GM21717 (cell line): ENCODE measurements around the gene TTC9C.
A peak's percentile ranks its signal among the peaks of the same experiment; 100 is the strongest.
"Not testable (repeated sequence)": the region's sequence is repeated elsewhere in the genome, so short reads cannot be mapped to it uniquely, and the experiment has no call there.

Experiments used
- ATAC-seq: cut with Tn5 transposase; IDR thresholded peaks from one replicate; pipeline ENCODE4 v1.9.1; 2021; ENCODE audit warnings: mild to moderate bottlenecking, moderate library complexity; ENCODE audit not compliant: unreplicated experiment

Gene TTC9C, protein sequence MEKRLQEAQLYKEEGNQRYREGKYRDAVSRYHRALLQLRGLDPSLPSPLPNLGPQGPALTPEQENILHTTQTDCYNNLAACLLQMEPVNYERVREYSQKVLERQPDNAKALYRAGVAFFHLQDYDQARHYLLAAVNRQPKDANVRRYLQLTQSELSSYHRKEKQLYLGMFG

DNA sequence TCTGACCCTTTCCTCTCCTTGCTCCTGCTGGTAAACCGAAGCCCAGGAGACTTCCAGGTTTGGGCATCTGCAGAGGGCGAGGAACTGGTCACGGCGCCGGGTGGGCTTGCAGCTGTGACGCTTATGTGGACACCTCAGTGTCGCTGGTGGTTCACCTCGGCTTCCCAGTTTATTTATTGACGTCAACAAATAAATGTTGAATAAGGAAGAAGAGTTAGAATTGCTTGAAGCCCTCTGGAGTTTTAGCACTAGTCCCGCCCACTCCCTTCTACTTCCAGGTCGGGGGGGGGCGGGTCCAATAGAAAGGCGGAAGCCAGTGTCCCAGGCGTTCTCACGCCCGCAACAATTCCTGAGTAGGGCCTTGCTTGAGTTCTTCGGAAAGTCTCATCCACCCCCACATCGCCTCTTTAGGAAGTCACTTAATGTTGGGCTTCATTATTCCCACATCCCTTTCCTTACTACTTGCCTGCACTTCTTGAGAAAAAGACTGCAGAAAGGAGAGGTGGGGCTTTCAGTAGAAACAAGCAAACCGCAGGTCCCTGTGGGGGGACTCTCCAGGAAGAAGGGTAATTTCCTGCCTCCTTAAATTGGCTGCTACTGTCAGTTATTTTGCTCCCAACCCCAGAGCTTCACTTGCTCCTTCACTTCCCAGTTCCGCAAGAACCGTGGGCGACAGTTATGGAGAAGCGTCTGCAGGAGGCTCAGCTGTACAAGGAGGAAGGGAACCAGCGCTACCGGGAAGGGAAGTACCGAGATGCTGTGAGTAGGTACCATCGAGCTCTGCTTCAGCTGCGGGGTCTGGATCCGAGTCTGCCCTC is at the start of gene TTC9C:
TSS of gene TTC9C (plus strand) at position 316 of the 818 bp plus-strand sequence. CDS start at position 679, 363 bp downstream.
- peak; percentile 12 for ATAC-seq

DNA sequence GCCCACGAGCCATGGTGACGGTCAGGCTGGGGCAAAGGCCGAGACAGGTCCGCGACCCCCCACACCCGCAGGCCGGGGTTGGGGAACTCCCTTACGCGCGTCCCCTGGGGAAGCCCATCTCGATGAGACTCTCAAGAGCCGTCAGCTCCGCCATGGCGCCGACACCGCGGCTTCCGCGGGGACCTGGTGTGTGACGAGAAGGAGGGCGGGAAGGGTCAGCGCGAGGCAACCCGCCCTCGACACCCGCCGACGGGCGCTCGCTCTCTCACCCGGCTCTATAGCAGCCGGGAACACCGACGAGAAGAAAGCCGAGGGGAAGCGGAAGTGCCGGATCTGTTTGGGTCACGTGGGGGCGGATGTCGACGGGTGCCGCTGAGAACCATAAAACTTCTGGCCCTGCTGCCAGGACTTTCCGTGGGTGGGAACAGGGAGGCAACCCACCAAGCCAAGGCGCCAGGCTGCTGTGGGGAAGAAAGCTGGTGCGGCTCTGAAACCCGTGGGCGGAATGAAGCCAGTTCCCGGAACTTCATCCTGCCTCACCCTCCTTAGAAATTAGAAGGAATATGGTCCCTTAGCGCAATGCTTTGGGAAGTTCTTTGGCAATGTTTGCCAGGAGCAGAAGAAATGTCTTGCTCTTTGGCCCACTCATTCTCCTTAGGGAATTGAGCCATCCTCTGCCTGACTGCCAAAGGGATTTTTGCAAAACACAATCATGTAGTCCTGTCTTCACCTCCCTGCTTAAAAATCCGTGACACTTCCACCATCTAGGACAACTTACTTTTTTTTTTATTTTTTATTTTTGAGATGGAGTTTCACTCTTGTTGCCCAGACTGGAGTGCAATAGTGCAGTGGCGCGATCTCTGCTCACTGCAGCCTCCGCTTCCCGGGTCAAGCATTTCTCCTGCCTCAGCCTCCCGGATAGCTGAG is 49.3 kb upstream of the TTC9C start, which contains the start of gene UBXN1:
TSS of gene UBXN1 (minus strand) at position 304 of the 927 bp plus-strand sequence. CDS start at position 154, 150 bp downstream.
- peak; percentile 54 for ATAC-seq

DNA sequence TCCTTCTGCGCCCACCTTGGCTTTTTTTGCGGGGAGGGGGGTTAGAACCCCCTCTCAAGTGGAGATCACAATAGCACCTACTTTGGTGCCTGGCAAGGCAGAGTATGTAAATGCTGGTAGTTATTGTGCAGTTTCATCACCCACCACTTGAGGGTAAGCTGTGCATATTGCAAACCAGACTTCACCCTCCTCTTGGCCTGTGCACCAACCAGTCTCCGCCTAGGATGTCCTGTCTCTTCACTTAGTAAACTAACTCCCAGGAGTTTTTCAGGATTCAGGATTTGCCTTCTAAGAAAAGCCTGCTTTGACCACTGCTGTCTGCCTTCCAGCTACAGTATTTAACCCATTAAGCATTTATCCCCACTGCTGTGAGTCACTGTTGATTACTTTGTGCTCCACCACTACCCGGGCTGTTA is 47.5 kb upstream of the TTC9C start:
- ATAC-seq = no peak

DNA sequence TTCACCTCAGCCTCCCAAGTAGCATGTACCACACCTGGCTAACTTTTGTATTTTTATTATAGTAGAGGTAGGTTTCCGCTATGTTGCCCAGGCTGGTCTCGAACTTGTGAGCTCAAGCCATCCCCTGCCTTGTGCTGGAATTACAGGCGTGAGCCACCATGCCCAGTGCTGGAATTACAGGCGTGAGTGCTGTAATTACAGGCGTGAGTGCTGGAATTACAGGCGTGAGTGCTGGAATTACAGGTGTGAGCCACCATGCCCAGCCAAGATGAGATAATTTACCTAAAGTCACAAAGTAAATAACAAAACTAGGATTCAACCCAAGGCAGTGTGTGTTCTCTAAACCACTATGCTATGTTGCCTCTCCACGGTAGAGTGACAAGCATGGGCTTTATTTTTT is 45.8 kb upstream of the TTC9C start:
- ATAC-seq = no peak

DNA sequence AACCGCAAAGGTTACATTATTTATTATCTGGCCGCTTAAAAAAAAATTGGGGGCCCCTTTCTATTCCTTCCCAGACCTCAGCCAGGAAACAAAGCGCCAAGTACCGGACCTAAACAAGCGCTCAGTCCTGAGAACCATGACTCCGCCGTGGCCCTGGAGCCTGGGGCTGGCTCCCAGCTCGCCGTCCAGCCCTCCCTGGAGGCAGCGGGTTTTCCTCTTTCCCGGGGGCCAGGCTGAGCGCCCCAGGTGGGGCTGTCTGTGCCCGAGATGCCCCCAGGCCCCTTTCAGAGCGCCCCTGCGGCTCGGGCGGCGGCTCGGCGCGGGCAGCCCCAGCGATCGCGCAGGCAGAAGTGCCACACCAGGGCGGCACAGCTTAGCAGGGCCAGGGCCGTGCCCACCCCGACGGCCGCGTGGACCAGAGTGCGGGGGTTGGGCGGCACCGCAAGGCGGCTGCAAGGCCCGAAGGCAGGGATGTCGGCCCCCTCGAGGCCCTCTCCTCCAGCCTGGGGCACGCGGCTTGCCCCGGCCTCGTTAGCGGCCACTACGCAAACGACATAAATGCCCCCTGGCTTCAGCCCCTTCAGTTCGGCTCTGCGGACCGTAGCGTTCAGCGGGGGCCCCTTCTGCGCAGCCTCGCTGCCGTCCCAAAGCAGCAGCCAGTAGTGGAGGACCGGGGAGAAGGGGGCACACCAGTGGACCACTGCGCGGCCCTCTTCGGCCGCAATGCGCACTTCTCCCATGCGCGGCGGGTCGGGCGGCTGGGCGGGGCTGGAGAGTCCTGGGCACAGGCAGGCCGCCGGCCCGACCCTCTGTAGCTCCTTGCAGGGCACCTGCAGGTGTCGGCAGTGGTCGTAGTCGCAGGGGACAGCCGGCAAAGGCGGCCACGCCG is 40.5 kb upstream of the TTC9C start:
- no peak for ATAC-seq

DNA sequence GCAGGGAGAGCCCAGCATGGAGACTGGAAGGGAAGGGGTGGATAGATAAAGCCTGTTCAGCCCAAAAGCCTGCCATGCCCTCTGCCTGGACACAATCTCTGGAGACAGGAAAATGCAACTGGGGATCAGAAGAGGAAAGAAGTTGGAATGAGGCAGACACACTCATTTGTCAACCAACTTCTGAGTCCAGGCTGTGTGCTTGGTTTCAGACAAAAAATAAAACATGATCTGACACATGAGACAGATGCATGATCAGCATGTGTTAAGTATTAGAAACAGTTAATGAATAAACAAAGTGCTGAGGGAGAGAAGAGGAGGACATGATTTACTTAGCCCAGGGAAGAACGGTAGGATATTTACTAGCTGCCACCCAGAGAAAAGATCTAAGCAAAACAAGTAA is 39.8 kb upstream of the TTC9C start:
- no peak for ATAC-seq

DNA sequence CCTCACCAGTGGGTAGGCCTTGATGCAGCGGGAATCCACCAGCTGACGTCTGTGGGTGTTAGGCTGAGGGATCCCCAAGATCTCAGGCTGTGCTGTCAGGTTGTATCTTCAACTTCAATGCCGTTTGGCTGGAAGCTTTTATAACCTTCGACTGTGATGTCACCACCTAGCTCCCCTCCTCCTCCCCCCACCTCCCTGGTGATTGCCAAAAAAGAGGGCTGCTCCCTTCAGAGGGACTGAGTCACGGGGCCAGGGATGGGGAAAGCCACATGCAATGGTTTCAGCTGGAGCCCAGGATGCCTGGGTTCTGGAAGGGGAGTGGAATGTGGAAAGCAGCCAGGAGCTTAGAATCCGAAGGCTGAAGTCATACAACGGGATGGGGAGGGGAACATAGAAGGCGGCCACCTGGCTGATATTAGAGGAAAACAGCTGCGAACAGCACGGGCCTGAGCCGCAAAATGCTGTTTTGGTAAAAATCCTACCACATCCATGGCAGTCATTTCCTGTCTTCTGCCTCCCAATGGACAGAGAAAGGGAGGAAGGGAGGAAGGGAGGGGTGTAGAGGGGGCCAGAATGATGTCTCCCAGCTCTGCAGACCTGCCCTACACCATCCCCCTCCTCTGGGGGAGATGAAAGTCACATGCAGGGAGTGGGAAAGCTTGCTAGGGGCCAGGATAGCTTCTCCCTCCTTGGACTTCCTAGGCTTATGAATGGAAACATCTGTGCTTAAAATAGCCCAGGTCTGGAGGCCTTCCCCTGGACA is 38.7 kb upstream of the TTC9C start, which contains the start of gene LRRN4CL:
TSS of gene LRRN4CL (minus strand) at position 110 of the 763 bp plus-strand sequence. CDS start 1,022 bp downstream, outside the sequence.
- ATAC-seq = no peak

DNA sequence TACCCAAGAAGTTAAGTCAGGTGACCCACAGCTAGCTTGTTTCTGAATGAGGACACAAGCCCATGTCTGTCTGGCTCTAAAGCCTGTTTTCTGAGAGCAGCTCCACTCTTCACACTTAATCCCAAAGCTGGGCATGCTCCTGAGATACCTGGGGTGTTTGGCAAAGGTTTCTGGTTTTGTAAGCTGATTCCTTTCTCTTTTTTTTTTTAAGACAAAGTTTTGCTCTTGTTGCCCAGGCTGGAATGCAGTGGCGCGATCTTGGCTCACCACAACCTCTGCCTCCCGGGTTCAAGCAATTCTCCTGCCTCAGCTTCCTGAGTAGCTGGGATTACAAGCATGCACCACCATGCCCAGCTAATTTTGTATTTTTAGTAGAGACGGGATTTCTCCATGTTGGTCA is 34.7 kb upstream of the TTC9C start:
- not testable (repeated sequence) for ATAC-seq

DNA sequence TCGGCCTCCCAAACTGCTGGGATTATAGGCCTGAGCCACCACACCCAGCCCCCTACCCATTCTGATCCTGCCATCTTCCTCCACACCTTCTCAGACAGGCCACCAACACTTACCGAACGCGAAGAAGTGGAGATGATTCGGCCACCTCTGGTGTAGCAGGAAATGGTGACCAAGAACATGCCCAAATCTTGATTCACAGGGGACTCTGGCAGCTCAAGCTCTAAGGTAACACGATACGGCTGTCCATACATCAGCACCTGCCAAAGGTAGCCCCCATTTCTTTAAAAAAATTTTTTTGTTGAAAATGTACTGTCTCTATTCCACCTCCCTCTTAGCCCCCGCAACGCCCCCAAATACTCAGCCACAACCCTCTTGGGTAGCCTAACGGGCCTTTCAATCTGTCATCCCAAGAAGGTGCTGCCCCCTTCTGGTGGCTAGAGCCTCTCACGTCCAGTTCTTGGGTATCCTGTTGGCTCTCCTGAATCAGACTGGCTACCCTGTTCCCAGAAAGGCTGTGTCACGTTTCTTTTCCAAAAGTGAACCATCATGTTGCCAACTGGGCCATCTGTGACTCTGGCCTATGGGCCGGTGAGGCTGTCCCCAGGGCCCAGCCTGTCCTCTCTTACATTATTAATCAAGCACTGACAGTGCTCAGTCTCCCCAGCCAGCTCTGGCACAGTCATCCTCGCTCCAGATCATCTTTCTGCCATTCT is 33.7 kb upstream of the TTC9C start:
- ATAC-seq = no peak

DNA sequence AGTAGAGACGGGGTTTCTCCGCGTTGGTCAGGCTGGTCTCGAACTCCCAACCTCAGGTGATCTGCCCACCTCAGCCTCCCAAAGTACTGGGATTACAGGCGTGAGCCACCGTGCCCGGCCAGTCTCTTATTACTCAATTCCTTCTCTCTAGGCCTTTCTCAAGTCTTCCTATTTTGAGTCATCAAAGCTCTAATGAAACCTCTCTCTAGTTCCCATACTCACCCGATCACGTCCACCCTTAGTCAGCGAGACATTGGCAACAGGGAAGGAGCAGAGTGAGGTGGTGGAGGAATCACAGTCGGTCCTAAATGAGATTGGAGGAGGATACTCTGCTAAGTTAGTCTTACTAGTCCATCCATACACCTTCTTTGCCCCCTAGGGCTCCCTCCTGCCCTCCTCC is 26.0 kb upstream of the TTC9C start:
- no peak for ATAC-seq

DNA sequence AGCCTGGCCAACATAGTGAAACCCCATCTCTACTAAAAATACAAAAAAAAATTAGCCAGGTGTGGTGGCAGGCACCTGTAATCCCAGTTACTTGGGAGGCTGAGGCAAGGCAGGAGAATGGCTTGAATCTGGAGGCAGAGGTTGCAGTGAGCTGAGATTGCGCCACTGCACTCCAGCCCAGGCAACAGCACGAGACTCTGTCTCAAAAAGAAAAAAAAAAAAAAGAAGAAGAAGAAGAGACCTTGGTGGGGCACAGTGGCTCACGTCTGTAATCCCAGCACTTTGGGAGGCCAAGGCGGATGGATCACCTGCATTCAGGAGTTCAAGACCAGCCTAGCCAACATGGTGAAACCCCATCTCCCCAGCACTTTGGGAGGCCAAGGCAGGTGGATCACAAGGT is 24.4 kb upstream of the TTC9C start:
- not testable (repeated sequence) for ATAC-seq

DNA sequence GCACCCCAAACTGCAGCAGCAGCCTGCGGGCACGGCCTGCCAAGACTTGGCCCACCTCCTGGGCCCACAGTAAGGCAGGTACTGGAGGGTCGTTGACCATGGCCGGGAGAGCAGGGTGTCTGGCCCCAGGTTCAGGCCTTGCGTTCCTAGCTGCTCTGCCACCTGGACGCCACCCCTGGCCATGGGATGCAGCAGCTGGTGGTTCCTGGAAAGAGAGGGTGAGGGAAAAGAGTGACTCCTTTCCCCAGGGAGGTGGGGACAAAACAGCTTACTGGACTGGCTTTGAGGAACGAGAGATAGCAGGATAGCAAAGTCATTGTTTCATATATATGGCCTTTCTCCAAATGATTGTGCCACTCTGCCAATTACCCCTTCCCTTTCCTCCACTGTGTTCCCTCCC is 22.9 kb upstream of the TTC9C start:
- ATAC-seq = no peak

DNA sequence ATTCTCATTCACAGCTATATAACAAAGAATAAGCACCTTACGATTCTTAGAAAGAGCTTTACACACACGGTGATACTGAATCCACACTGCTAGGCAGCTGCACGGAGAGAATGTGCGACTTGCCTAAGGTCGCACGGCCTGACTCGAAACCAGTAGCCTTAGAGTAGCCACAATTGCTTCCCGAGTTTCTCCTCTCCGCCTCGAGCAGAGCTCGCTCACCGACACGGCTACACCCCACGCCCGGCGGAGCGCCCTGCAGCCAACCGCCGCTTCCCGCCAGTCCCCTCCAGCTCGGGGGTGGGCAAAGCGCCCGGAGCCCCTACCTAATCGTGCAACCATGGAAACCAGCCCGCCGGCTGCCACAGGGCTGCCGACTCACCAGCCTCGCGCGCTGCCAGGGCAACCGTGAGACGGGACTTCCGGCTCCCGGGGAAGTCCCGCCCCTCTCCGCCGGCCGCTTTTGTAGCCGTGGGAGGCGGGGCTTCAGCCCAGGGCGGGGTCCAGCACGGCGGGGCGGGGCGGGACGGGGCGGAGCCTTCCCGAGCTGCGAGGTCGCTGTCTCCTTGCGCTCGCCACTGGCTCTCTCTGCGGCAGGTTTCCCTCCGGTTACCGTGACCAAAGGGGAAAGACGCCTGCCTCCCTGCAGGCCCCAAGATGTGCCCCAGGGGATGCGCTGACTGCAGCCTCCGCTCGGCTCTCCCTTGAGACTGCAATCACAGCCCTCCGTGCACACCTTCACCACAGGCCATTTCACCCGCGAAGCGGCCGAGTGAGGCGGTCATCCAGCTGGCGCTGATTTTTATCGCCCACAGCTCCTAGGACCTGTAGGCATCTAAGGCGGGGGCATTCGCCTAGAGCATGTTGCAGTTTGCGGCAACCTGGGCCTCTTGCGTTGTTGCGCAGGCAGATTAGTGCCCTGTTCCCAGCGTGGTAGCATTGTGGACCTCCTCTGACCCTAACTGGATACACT is 22.1 kb upstream of the TTC9C start:
- peak; percentile 28 for ATAC-seq

DNA sequence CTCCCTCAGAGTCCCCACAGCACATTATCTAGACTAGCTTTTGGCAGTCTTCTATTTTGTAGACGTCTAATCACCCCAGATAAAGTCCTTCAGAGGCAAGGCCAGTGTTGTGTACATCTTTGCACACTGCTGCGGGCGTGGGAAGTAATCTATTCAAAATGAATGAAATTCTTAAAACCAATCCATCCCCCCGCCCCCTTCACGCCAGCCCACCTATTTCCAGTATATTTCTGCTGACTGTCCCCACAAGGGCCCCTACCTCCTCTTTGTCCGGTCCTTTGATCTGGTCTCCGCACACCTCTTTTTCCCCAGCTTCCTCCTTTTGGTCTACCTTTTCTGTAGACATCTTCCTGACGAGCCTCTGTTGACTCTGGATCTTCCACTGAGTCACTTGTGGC is 21.4 kb upstream of the TTC9C start:
- ATAC-seq = no peak

DNA sequence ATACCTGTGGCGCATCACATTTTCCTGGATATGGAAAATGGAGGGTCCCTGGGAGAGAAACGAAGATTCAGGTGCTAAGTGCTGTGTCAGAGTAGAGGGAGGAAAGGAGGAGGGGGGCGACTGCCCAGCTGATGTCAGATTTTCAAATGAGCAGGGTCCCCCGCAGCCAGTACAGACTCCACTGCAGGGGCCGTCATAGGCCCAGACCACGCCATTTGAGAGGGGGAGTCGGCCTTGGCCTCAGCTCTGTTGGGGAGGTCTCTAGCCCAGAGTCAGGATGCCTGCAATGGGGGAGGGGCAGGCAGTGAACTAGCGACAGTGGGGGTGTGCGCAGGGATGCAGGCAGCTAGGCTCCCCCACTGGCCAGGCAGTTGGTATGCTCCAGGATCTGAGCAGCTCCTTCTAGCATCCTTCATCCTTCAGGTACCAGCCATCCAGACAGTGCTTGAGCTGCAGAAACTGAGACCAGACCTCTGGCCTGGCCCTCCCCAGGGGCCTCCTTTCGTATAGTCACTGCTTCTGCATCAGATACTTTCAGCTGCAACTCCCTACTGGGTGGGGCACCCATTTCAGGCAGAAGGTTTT is 20.9 kb upstream of the TTC9C start, which contains the start of the genes BSCL2 and GNG3:
TSS of gene BSCL2 (minus strand) at position 148 of the 585 bp plus-strand sequence. CDS start 229 bp downstream, outside the sequence.
TSS of gene GNG3 (plus strand) at position 400 of the 585 bp plus-strand sequence. CDS start 620 bp downstream, outside the sequence.
- no peak for ATAC-seq

DNA sequence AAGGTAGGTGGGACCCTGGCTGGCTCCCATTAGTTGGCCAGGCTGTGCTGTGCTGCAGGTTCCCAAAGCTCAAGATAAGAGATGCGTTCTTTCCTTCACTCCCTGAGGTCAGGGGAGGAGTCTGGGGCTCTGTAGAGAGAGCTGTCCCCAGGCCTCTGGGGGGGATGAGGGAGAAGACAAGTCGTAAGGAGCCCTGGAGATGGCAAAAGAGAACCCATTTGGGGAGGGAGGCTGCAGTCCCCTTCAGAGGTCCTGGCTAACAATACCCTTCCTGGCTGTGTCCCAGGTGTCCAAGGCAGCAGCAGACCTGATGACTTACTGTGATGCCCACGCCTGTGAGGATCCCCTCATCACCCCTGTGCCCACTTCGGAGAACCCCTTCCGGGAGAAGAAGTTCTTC is 19.9 kb upstream of the TTC9C start:
- no peak for ATAC-seq

DNA sequence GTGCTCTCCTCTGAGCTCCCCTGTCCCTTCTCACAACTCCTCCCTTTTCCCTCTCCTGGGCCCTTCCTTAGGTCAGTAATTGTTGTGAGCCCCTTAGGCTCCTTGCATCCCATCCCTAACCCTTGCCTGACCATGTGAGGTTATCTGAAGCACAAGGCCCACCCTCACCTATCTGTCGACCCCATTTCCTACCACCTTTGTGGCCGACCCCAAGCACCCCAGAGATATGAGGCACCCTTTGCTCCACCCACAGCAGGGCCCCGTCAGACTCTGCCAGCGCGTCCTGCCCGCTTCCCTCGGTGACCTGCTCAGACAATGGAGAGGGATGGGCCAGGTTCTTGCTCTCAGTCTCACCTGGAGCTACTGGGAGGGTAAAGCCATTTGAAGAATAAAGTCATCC is 19.5 kb upstream of the TTC9C start:
- ATAC-seq = no peak
